Urothelium cell line (cell line): ENCODE results near the gene ZNF92.
"Not testable (repeated sequence)": the region's sequence is repeated elsewhere in the genome, so short reads cannot be mapped to it uniquely, and the experiment has no call there.

Experiments used
- DNase-seq: peaks from one replicate; pipeline ENCODE4 v3.0.0; 2011; ENCODE audit warnings: low spot score, mixed read lengths
- FAIRE-seq: peaks from 2 replicates; lab custom pipeline; 2011; peaks lifted over from hg19 to GRCh38; lab: Jason Lieb, UNC

ZNF92 gene

DNA sequence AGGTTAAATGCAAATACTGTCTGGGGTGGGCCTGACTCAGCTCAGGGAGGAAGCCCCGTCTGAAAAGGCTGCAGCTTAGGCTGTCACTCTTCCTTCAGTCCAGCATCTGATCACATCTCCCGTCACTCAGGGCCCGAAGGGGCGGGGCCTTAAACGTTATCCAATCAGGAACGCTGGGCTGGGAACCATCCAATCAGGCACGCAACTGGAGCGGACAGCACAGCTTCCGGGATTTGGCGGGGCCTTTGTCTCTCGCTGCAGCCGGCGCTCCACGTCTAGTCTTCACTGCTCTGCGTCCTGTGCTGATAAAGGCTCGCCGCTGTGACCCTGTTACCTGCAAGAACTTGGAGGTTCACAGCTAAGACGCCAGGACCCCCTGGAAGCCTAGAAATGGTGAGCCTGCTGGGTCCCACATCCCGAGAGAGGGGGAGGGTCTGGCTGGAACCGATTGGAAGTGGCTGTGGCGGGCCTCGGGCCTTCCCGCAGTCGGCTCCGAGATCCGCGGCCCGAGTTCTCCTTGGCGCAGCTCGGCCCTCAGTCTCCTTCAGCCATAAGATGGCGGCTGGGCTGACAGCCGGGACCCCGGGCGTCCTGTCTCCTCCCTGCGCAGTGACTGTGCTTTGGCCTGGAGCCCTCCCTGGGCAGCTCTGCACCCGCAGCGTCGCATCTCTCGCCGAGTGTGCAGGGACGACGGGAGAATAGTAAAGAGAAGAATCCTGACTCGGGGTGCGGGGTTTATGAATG is at the start of gene ZNF92:
TSS of gene ZNF92 (plus strand) at position 248 of the 744 bp plus-strand sequence. CDS start at position 391, 143 bp downstream.
- DNase-seq, result peak; percentile 95
- FAIRE-seq, result peak; percentile 86

DNA sequence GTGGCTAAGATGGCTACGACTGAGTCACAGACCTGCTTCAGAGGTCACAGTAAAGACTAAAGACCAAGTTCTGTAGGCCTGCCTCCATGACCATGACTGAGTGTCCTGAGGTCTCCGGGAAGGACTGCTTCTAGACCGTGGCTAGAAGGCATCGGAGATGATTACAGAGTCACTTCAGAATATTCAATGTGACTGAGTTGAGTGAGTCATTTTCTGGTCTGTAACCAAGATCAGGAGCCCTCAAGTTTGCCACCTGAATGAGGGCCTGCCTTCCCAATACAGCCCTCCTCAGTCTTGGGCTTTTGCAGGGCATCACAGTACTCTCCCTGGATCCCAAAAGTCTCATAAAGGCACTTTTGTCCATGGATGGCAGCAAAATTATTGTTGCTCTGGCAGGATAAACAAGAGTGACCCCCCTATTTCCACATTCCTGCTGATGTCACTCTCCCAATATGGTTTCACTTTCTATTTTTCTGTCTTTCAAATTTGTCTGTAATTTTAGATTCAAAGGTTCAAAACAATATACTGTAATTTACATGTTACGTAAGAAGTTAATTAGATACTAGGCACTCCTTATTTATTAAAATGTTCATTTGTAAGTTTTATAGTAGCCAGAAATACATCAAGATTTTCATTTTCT is 47.7 kb upstream of the ZNF92 start:
- FAIRE-seq, result no peak
- DNase-seq, result no peak

GRCh38 chr7:65338346-65338745 is 35.3 kb upstream of the ZNF92 start:
- no peak for FAIRE-seq
- no peak for DNase-seq

DNA sequence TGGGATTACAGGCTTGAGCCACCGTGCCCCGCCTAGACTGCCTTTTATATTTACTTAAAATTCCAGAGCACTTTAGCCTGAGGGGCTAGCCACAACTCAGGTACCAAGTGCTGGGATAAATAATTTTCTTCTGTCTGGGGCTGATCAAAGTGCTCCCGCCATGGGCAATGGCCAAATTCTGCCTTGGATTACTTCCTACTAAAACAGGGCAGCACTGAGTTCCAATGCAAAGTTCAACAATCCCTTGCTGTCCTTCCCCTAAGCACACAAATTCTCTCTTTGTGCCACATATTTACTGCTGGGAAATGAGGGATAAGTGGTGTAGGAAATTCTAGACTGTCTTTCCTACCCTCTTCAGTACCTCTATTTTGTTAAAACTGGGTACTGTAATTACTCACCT is 34.4 kb upstream of the ZNF92 start:
- FAIRE-seq (no peak), DNase-seq (no peak)

- DNase-seq (no peak), FAIRE-seq (no peak)
These were observed 30.7 kb upstream of the ZNF92 start for GRCh38 chr7:65342723-65343629.

DNA sequence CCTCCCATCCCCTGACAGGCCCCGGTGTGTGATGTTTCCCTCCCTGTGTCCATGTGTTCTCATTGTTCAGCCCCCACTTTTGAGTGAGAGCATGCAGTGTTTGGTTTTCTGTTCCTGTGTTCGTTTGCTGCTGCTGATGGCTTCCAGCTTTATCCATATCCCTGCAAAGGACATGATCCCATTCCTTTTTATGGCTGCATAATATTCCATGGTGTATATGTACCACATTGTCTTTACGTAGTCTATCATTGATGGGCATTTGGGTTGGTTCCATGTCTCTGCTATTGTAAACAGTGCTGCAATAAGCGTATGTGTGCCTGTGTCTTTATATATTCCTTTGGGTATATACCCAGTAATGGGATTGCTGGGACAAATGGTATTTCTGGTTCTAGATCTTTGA is 29.1 kb upstream of the ZNF92 start:
- FAIRE-seq, result not testable (repeated sequence)

DNA sequence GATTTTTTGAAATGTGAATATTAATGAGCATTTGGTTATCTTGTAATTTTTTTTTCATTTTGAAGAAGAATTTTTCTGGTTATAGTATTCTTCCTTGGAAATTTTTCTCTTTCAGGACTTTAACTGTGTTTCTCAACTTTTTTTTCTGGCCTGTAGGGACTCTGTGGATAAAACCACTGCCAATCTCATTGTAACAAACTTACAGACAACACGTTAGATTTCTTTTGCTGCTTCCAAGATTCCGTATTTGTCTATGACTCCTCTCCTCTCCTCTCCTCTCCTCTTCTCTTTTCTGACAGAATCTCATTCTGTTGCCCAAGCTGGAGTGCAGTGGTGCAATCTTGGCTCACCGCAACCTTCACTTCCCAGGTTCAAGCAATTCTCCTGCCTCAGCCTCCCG is 19.4 kb upstream of the ZNF92 start:
- no peak for DNase-seq
- FAIRE-seq, result no peak

More for the DNA sequence above, 29.1 kb upstream of the ZNF92 start:
- not testable (repeated sequence) for DNase-seq

GRCh38 chr7:65369843-65370242 is 3.8 kb upstream of the ZNF92 start:
- DNase-seq (no peak), FAIRE-seq (no peak)

DNA sequence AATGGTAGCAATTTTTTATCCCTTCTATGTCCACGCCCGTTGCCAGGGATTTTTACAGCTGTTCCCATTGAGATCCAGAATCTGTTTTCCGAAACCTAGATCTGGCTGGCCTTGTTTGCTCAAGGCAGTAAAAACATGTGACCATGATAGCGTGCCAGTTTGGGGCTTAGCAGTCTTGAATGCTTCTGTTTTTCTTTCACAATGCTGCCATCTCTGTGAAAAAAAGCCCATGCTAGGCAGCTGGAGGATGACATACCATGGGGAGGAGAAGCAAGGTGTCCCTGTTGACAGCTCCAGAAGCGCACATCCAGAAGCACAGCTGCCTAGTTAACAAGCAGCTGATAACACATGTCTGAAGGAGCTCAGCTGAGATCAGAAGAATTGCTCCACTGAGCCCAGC is 2.2 kb upstream of the ZNF92 start:
- DNase-seq, result no peak

DNA sequence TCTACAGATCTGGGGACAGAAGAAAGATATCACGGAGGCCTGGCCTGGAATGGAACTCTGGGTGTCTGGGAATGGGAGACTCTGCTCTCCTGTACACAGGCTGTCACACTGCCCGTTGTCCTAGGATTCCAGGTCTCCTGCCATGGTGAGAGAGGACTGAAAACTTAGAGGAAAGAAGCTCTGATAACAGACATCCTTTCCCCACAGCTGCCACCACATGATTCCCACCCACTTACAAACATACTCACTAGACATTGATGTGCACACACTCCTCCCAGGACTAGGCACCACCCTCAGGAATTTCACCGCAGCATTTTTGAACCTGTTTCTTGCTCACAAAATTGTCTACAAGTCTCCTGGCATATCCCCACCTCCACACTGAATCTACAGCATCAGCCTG is 5.7 kb downstream of the ZNF92 start:
- FAIRE-seq (no peak), DNase-seq (peak; percentile 4)

More for the DNA sequence above, 2.2 kb upstream of the ZNF92 start:
- no peak for FAIRE-seq

DNA sequence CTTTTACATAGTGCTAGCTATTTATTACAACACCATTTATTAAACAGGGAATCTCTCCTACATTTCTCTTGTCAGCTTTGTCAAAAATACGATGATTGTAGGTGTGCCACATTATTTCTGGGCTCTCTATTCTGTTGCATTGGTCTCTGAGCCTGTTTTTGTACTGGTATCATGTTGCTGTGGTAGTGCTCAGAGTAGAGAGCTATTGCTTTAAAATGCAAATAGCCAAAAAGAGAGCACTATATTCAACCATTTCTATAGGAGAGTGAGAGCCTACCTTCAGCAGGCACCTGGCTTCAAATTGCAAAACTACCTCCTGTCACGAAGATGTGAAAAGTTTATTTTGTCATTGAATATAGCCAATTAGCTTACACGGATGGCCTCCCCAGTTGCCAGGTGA is 8.1 kb downstream of the ZNF92 start:
- no peak for FAIRE-seq
- no peak for DNase-seq

- no peak for DNase-seq
- no peak for FAIRE-seq
These were observed 8.8 kb downstream of the ZNF92 start for GRCh38 chr7:65382452-65382851.

DNA sequence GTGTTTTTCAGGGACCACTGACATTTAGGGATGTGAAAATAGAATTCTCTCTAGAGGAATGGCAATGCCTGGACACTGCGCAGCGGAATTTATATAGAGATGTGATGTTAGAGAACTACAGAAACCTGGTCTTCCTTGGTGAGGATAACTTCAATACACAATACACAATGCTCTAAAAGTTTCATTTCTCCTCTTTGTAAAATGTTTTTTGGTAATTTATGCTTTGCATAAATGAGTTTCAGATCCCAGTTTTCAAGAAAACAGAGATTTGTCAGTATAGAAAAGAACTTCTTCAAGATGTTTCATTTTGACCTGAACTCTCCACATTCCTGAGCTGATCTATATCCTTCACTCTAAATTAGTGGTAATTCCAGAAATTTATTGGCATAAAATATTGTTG is 14.2 kb downstream of the ZNF92 start:
- FAIRE-seq (no peak), DNase-seq (no peak)

GRCh38 chr7:65390588-65390987 is 16.9 kb downstream of the ZNF92 start:
- DNase-seq (no peak), FAIRE-seq (no peak)

- DNase-seq (no peak), FAIRE-seq (no peak)
These were observed 24.1 kb downstream of the ZNF92 start for GRCh38 chr7:65397730-65398142.

GRCh38 chr7:65398671-65399070 is 25.0 kb downstream of the ZNF92 start:
- FAIRE-seq, result not testable (repeated sequence)

DNA sequence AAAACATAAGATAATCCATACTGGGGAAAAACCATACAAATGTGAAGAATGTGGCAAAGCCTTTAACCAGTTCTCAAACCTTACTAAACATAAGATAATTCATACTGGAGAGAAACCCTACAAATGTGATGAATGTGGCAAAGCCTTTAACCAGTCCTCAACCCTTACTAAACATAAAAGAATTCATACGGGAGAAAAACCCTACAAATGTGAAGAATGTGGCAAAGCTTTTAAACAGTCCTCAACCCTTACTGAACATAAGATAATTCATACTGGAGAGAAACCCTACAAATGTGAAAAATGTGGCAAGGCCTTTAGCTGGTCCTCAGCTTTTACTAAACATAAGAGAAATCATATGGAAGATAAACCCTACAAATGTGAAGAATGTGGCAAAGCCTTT is 25.4 kb downstream of the ZNF92 start:
- DNase-seq, FAIRE-seq: not testable (repeated sequence)

More at GRCh38 chr7:65398671-65399070, 25.0 kb downstream of the ZNF92 start:
- not testable (repeated sequence) for DNase-seq

DNA sequence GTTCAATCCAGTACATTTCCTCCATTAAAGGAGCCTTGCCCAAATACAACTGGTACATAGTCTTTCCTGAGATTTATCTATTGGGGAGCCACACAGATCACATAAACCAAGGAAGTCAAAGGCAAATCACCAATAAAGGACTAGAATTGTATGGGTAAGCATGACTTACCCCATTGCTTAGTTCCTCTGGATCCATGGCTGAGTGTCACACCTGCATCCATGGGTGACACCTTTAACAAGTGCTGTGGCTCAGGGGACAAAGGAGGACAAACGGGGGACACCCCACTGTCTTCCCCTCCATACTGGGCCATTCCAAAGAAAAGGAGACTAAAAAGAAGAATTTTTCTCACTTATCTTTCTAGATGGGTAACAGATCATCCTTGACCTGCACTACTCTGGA is 30.4 kb downstream of the ZNF92 start:
- FAIRE-seq (no peak), DNase-seq (no peak)

GRCh38 chr7:65406706-65407105 is 33.1 kb downstream of the ZNF92 start:
- not testable (repeated sequence) for DNase-seq, FAIRE-seq

DNA sequence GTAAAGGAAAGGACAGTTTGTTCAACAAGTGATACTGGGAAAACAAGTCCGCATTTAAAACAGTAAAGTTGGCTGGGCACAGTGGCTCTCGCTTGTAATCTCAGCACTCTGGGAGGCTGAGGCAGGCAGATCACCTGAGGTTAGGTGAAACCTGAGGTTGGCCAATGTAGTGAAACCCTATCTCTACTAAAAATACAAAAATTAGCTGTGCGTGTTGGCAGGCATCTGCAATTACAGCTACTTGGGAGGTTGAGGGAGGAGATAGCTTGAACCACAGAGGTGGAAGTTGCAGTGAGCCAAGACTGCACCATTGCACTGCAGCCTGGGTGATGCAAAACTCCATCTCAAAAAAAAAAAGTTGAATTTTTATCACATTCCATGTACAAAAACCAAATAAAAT is 35.7 kb downstream of the ZNF92 start:
- FAIRE-seq (no peak), DNase-seq (no peak)

DNA sequence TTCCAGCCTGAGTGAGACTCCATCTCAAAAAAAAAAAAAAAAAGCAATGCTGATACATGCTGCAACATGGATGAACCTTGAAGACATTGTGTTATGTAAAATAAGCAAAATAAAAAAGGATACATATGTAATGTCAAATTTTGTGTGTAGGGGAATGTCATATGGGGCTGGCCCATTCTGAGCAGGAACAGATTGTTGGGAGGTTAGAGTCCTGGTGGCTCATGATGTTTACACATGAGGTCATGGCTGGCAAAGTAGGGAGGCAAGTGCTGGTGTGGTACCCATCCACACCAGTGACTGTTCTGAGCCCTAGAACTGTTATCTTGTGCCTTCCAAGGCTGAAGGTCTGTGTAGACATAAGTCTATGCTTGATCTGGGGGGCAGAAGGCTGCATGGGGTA is 37.6 kb downstream of the ZNF92 start:
- FAIRE-seq (no peak), DNase-seq (no peak)
